HuH-7.5 (cell line): ENCODE measurements around the gene FXYD5.

Experiments
- DNase-seq: peaks from one replicate; pipeline ENCODE4 v3.0.0; 2011; ENCODE audit warnings: low spot score

Gene FXYD5

GRCh38 chr19:35157431-35157830 is 2.9 kb downstream of the FXYD5 start:
- no peak for DNase-seq

GRCh38 chr19:35159606-35160005 is 5.1 kb downstream of the FXYD5 start:
- no peak for DNase-seq

GRCh38 chr19:35160629-35161433 is 6.3 kb downstream of the FXYD5 start:
- no peak for DNase-seq

GRCh38 chr19:35161434-35161743 is 6.9 kb downstream of the FXYD5 start:
- DNase-seq, result no peak

GRCh38 chr19:35162471-35163326 is 8.2 kb downstream of the FXYD5 start:
- DNase-seq, result no peak

- DNase-seq, result no peak
Observed at GRCh38 chr19:35164418-35164817, 9.9 kb downstream of the FXYD5 start.

GRCh38 chr19:35165200-35166058 is 10.9 kb downstream of the FXYD5 start:
- no peak for DNase-seq

- DNase-seq, result no peak
Observed at GRCh38 chr19:35166100-35167063, 11.8 kb downstream of the FXYD5 start.

- DNase-seq, result no peak
Observed at GRCh38 chr19:35167251-35168119, 12.9 kb downstream of the FXYD5 start.

GRCh38 chr19:35168196-35168595 is 13.7 kb downstream of the FXYD5 start:
- DNase-seq, result no peak

- no peak for DNase-seq
Observed at GRCh38 chr19:35169221-35169995, 14.9 kb downstream of the FXYD5 start.

GRCh38 chr19:35170359-35171061 is 16.0 kb downstream of the FXYD5 start:
- no peak for DNase-seq

- DNase-seq, result no peak
Observed at GRCh38 chr19:35171730-35172129, 17.2 kb downstream of the FXYD5 start.

- no peak for DNase-seq
Observed at GRCh38 chr19:35174226-35174625, 19.7 kb downstream of the FXYD5 start.

- no peak for DNase-seq
Observed at GRCh38 chr19:35176181-35176570, 21.6 kb downstream of the FXYD5 start.

- DNase-seq, result no peak
Observed at GRCh38 chr19:35177377-35178274, 23.1 kb downstream of the FXYD5 start.

GRCh38 chr19:35178701-35179100 is 24.2 kb downstream of the FXYD5 start:
- DNase-seq, result no peak

GRCh38 chr19:35179830-35180229 is 25.3 kb downstream of the FXYD5 start:
- DNase-seq, result no peak
